Testis (tissue), 3 donors: ENCODE results near the gene NPAS3. TPM values are rescaled to one million over a fixed set of nuclear protein-coding genes. Genes with fewer than 3 reads are reported as not detected.

ENCODE experiments used
- DNase-seq: peaks from one replicate; pipeline ENCODE4 v3.0.0-alpha.2; 2019
- H3K27ac ChIP-seq, 2 donors: fragments of 200-600 bp; sonication (generic); one replicate each; pipeline ENCODE4 v1.5.1; 2019
- H3K27me3 ChIP-seq: fragments of 200-600 bp; sonication (generic); one replicate; pipeline ENCODE4 v1.5.1; 2019
- H3K36me3 ChIP-seq: fragments of 200-600 bp; sonication (generic); one replicate; pipeline ENCODE4 v1.5.1; 2017; ENCODE audit warnings: low read depth; ENCODE audit errors: missing control alignments
- H3K4me1 ChIP-seq: fragments of 200-600 bp; sonication (generic); one replicate; pipeline ENCODE4 v1.5.1; 2019
- H3K4me3 ChIP-seq, 2 donors: fragments of 200-600 bp; sonication (generic); one replicate each; pipeline ENCODE4 v1.5.1; 2017 to 2019
- H3K9me3 ChIP-seq: fragments of 200-600 bp; sonication (generic); one replicate; pipeline ENCODE4 v1.5.1; 2017
- POLR2A ChIP-seq: fragments of 450-650 bp; IDR thresholded peaks from one replicate; pipeline ENCODE4 v1.6.1; 2017; ENCODE audit warnings: antibody characterized with exemption, mild to moderate bottlenecking, moderate library complexity
- WGBS, 2 donors: methylation state at CpG; one replicate each; pipeline ENCODE4 v1.1.5; 2018; 5-methylcytosine and 5-hydroxymethylcytosine counted together
- intact Hi-C: fragments of 100-400 bp; cut with DNase I; formaldehyde crosslinking; loops from one replicate; pipeline ENCODE4 v1.15.1; 2023; ENCODE audit warnings: low total_unique reads
- polyA plus RNA-seq: library from polyadenylated mRNA; stranded (reverse); fragments of 350-450 nt; fragmentation: Illumina TruSeq; extraction: RNeasy Lipid Tissue Mini Kit (QIAGEN cat#74804); gene quantifications from one replicate; pipeline ENCODE4 v1.2.3, GENCODE V29; 2014; ENCODE audit warnings: low read depth, low replicate concordance; ENCODE audit not compliant: insufficient read depth
- total RNA-seq, 2 donors: library from RNA; depleted of rRNA; stranded (reverse); fragments of >200 nt; gene quantifications; one replicate each; pipeline ENCODE4 v1.2.3, GENCODE V29; 2016
- TF ChIP-seq, protein P1 (sequence below), 3 experiments: fragments of 450-650 bp in 2 of 3; fragments of 200-600 bp in 1 of 3; sonication (generic) in 1 of 3; IDR thresholded peaks; one replicate each; pipeline ENCODE4 v1.5.1; 2016 to 2019; ENCODE audit warnings: antibody characterized with exemption in 3 of 3, mild to moderate bottlenecking in 2 of 3, moderate library complexity in 1 of 3

The NPAS3 gene
- total and polyA plus RNA-seq, 3 donors from 2014 or later: 1.1 to 3.7 (median 1.8) TPM

DNA sequence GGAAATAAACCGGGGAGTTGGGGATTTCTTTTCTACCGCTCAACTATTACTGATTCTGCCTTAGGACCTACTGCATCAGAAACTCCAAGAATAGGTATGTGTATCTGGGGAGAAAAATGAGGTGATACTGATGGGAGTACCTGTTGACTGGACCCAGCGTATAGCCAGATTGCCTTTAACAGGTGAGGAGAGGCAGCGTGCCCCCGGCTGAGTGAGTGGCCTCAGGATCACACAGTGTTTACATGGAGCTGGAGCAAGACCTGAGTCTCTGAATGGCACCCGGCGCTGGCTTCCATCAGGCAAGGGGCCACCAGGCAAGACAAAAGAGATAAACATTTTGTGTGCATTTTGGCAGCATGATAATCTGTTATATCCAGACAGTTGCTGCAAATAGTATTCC, 516.0 kb downstream of the NPAS3 start:
- Histone ChIP-seq H3K9me3 (no peaks in the 10 kb centered on the region), H3K4me3 (no peak overlapping the region), H3K27ac (no peak overlapping the region), H3K4me1 (no peaks in the 10 kb centered on the region), H3K36me3 (no peaks in the 10 kb centered on the region), H3K27me3 (no peaks in the 10 kb centered on the region)
- DNase-seq: no peak
- WGBS, 2 donors: 81 to 82% methylated on average over 7 of the region's 7 CpGs
- TF ChIP-seq POLR2A: no peak
- TF ChIP-seq, protein P1, sequence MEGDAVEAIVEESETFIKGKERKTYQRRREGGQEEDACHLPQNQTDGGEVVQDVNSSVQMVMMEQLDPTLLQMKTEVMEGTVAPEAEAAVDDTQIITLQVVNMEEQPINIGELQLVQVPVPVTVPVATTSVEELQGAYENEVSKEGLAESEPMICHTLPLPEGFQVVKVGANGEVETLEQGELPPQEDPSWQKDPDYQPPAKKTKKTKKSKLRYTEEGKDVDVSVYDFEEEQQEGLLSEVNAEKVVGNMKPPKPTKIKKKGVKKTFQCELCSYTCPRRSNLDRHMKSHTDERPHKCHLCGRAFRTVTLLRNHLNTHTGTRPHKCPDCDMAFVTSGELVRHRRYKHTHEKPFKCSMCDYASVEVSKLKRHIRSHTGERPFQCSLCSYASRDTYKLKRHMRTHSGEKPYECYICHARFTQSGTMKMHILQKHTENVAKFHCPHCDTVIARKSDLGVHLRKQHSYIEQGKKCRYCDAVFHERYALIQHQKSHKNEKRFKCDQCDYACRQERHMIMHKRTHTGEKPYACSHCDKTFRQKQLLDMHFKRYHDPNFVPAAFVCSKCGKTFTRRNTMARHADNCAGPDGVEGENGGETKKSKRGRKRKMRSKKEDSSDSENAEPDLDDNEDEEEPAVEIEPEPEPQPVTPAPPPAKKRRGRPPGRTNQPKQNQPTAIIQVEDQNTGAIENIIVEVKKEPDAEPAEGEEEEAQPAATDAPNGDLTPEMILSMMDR (IDR thresholded peaks at IDR 0.05): no peak
- intact Hi-C loops: no loop called here

DNA sequence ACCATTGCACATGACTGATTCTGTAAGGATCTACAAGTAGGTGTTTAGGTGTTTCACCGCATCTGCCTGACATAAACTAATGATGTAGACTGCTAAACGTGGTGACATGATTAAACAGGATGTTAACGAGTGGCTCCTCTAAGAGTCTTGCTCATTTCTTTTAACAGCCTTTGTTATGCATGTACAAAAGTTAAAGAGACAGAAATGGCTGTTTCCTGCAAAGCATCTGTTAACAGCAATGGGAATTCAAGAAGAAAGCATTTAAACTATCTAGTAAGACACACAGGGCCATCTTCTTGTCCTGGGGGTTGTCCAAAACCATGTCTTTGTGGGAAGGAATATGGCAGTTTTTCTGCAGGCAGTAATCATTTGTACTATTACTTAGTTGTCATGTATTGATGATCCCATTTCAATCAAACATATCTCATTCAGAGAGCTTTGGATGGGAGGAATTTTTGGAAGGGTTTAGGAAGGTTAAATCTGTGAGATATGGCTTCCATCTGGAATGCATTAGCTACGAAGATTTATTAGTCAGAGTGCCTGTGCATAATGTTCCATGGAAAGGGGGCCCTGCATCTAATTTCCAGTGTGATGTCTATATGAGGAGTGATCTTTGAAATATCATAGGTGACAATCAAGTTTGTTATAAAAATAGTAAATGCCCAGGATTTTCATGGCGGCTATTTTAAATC, 517.1 kb downstream of the NPAS3 start:
- Histone ChIP-seq H3K4me3 (no peak overlapping the region), H3K4me1 (no peaks in the 10 kb centered on the region), H3K36me3 (no peaks in the 10 kb centered on the region), H3K27me3 (no peaks in the 10 kb centered on the region), H3K27ac (no peak overlapping the region), H3K9me3 (no peaks in the 10 kb centered on the region)
- intact Hi-C loops: no loop called here
- WGBS, 2 donors: 82 to 84% methylated on average over 5 of the region's 5 CpGs
- no peak for DNase-seq
- TF ChIP-seq, protein P1 (IDR thresholded peaks at IDR 0.05): no peak
- TF ChIP-seq POLR2A: no peak

DNA sequence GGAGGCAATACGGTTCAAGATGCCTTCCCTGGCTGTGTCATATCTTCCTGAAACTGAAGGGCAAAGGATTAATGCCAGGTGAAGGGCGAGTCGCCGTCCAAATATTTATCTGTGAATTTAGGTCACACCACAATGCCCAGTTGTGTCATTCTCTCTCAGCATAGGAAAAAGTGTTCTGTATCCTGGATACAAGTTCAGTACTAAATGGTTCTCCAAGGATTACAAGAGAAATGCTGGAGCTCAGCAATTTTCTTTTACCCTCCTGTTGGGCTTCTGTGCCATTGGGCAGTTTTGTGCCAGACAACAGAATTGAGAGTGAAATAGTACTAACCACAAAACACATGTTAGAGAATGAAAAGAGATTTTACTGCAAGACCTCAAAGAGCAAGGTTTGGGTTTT, 518.3 kb downstream of the NPAS3 start:
- H3K27ac ChIP-seq: no peak overlapping the region
- H3K4me1 ChIP-seq: no peaks in the 10 kb centered on the region
- TF ChIP-seq, protein P1 (IDR thresholded peaks at IDR 0.05): no peak
- TF ChIP-seq POLR2A: no peak
- H3K27me3 ChIP-seq: no peaks in the 10 kb centered on the region
- DNase-seq: no peak
- no peak overlapping the region for H3K4me3 ChIP-seq
- H3K36me3 ChIP-seq: no peaks in the 10 kb centered on the region
- H3K9me3 ChIP-seq: no peaks in the 10 kb centered on the region
- 88% methylated on average over 4 of the region's 4 CpGs for WGBS, 2 donors
- intact Hi-C loops: no loop called here

DNA sequence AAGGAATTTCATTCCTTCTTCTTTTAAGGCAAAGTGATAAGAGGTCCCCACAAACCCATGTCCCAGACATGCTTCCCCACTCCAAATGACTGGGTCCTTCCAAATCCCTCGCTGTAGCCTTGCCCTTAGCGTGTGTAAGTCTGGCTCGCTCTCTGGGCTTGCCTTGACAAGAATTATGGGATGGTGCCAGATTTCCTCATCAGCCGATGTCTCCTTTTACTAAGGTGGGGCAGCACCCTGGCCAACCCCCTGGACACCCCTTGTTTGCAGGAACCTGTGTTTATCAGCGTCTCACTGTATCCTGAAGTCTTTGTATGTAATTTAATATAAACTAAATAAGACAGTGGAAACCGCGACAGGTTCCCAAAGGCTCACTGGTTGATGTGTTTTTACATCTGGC, 518.9 kb downstream of the NPAS3 start:
- TF ChIP-seq POLR2A: no peak
- TF ChIP-seq, protein P1 (IDR thresholded peaks at IDR 0.05): no peak
- Histone ChIP-seq H3K27ac (no peak overlapping the region), H3K9me3 (no peaks in the 10 kb centered on the region), H3K4me3 (no peak overlapping the region), H3K27me3 (no peaks in the 10 kb centered on the region), H3K4me1 (no peaks in the 10 kb centered on the region), H3K36me3 (no peaks in the 10 kb centered on the region)
- no peak for DNase-seq
- intact Hi-C loops: no loop called here
- WGBS, 2 donors: 67 to 85% methylated on average over 7 of the region's 7 CpGs

DNA sequence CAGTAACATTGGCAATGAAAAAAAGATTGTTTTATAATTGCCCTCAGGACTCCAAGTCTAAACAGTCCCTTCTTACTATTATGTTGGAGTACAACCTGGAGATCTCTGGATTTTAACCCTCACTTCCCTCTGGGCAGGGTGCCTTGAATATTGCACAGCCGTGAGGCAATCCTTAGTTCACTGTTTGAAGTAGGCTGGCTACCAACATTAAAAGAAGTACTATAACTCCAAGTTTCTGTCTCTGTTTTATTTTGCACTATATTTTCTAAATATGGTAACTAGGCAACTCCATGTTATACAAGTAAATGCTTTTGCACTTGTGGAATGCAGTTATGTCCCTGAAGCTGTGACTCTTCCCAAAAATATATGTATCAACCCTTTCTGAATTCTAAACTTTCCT, 521.5 kb downstream of the NPAS3 start:
- Histone ChIP-seq H3K27me3 (no peaks in the 10 kb centered on the region), H3K36me3 (no peaks in the 10 kb centered on the region), H3K4me3 (no peak overlapping the region), H3K27ac (no peak overlapping the region), H3K9me3 (no peaks in the 10 kb centered on the region), H3K4me1 (no peaks in the 10 kb centered on the region)
- intact Hi-C loops: no loop called here
- WGBS, 2 donors: 57 to 92% methylated on average over 1 of the region's 1 CpG
- no peak for DNase-seq
- TF ChIP-seq, protein P1 (IDR thresholded peaks at IDR 0.05): no peak
- TF ChIP-seq POLR2A: no peak
